ACHN (cell line): ENCODE measurements around the gene GPR139.

Source experiments
- DNase-seq: peaks from one replicate; pipeline ENCODE4 v3.0.0-alpha.2; 2015
- in situ Hi-C: cut with HindIII; loops from 2 replicates; pipeline ENCODE4 v1.10.0; 2017; ENCODE audit warnings: low sequenced_read_pairs, low pct_ligation_motif_present, low pct_unique_long_range_greater_than_20kb

Gene GPR139

DNA sequence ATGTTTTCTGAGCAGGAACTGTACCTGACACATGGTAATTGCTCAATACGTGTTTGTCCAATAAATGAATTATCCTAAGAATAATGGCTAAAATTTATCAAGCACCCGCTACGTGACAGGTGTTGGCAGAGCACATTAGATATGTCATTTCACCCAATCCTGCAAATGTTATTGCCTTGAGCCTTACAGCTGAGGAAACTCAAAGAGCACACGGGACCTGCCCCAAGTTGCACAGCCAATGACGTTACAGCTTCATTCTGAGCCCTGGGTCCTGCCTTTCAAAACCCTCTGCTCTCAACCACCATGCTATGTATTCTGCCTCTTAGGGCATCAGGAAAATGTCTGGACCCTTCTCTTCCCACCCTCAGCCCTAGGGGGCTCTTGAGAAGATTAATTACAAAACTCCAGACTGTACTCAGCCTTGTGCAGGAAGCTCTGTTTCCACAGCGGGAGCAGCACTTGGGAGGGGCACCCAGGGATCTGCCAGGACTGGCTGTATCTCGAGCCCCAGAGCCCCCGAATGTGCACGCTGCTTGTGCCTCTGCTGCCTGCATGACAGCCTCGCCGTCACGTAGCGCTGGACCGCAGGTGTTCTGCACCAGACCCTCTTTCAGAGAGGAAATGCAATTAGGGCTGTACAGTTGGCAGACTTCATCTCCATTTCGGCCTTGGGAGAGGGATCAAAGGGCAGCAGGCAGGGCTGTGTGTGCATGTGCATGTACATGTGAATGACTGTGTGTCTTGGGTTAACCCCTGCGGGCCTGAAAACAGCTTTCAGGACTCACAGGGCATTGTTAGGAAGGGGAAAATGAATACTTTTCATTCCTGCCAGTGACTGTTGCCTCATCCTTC, 71.6 kb downstream of the GPR139 start:
- DNase-seq: no peak
- in situ Hi-C loops: no loop called here

DNA sequence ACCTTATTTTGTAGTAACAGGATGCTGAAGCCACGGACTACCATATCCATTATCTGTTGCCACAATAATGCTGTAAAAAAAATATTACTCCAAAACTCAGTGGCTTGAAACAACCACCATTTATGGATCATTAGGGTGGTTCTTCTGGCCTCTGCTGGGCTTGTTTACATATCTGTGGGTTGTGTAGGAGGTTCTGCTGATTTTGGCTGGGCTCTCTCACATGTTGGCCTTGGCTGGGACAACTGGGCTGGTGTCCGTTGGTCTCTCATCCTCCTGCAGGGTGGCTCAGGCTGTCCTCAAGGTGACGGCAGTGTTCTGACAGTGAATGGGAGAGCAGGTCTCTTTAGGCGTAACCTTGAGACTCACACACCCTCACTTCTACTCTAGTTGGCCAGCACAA, 76.0 kb downstream of the GPR139 start:
- in situ Hi-C loops: no loop called here
- DNase-seq: no peak

DNA sequence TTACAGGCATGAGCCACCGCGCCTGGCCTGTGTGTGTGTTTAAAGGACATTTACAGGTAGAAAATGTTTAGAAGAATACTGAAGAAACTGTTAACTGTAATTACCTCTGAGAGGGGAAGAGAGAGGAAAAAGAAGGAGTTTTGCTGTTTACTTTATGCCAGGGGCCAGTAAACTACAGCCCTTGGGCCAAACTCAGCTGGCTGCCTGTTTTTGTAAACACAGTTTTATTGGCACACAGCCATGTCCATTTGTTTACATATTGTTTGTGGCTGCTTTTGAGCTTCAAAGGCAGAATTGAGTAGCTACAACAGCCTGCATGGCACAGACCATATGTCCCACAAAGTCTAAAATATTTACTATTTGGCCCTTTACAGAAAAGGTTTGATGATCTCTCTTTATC, 76.4 kb downstream of the GPR139 start:
- DNase-seq: no peak
- in situ Hi-C loops: no loop called here

DNA sequence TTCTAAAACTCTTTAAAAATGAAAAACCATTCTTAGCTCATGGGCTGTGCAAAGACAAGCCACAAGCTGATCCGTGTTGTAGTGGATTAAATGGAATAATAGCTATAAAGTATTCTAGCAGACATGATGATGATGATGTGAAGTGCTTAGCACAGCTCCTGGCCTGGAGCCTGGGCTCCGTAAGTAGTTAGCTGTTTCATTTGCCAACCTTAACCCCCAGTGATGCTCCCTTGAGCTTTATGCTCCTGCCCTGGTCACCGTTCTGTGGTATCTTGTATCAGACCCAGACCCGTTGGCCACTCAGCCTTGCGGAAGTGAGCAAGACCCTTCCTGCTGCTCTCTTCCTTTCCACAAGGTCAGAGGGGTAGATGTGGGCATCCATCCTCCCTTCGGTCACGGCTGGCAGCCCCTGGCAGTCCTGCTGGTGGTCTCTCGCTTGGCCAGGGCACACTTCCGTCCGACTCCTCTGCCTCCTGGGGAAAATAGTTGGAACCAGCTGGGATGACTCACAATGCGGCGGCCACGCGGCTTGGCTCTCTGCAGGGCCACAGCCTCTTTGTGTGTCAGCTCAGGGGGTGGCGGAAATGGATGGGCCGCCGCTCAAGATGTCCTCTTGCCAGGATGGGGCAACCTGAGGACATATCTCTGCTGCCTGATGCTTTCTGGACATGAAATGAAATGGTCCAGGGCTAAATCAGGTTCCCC, 79.1 kb downstream of the GPR139 start:
- DNase-seq: no peak
- in situ Hi-C loops: no loop called here

DNA sequence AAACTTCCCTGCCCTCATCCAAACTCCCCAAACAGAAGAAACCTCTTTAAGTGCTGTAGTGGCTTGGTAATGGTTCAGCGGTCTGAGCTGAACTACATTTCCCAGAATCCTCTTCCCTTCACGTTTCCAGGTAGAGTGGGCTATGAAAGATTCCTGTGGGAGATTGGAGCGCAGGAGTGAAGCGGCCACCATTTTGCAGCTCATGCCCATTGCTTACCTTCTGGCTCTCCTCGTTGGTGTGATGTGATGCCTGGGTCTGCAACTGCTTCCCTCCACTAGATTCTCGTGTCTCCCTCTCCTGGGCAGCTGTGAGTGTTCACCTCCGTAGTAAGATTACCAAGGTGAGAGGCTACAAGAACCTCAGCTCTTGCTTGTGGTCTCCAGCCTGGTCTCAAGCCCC, 82.1 kb downstream of the GPR139 start:
- DNase-seq: no peak
- in situ Hi-C loops: no loop called here

DNA sequence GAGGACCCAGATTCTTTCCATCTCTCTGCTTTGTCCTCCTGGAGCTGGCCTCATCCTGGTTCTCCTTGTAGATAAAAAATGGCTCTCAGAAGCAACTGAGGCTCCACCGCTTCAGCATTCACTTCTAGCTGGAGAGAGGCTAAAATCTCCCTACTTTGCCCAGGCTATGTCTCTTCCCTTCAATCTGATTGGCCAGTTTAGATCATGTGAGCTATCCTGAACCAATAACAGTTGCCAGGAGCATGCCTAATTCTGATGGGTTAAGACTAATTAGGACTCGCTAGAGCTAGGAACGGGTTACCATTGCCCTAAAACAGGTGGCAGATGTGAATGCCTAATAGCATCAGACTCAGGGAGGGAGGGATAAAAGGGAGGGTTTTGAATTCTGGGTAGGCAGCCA, 89.6 kb downstream of the GPR139 start:
- no peak for DNase-seq
- in situ Hi-C loops: no loop called here
